GM12872 (cell line): ENCODE data around the gene RAD51B.

Experiments
- CTCF ChIP-seq: IDR thresholded peaks from 3 replicates; pipeline ENCODE4 v1.5.1; 2011; ENCODE audit warnings: low read depth, mild to moderate bottlenecking, low read length, moderate library complexity; ENCODE audit not compliant: insufficient read depth

The RAD51B gene

DNA sequence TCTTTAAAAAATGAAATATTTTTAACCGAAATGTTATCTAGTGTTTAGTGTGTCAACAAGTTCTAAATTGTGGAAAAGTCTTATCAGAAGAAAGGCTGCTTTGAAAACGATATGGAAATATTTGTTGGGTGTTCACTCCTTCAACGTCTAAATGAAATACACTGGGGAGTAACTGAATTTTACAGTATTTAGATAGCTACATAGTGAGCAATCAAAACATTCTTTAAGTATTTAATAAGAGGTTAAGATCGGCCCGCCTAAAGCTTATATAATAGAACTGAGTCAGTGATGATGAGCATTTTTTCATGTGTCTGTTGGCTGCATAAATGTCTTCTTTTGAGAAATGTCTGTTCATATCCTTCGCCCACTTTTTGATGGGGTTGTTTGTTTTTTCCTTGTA, 228.3 kb downstream of the RAD51B start:
- TF ChIP-seq CTCF = no peak

DNA sequence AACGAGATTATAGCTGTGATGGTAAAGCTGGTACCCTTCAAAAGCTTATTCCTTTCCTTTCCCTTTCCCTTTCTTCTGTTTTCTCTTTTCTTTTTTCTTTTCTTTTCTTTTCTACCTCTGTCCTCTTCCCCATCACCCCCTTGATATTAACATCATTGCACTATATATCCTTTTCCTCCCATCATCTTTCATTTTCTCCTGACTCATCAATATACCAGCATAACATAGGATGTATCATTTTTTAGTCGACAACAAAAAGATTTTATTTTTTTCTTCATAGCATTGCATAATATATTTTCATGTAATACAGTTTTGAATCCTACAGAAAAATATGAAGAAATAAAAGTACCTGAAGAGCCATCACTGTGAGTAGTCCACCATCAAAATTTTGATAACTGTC, 230.6 kb downstream of the RAD51B start:
- no peak for TF ChIP-seq CTCF

- no peak for TF ChIP-seq CTCF
These were observed 231.6 kb downstream of the RAD51B start for GRCh38 chr14:68051146-68051545.

GRCh38 chr14:68060198-68060597, 240.6 kb downstream of the RAD51B start:
- TF ChIP-seq CTCF = no peak

DNA sequence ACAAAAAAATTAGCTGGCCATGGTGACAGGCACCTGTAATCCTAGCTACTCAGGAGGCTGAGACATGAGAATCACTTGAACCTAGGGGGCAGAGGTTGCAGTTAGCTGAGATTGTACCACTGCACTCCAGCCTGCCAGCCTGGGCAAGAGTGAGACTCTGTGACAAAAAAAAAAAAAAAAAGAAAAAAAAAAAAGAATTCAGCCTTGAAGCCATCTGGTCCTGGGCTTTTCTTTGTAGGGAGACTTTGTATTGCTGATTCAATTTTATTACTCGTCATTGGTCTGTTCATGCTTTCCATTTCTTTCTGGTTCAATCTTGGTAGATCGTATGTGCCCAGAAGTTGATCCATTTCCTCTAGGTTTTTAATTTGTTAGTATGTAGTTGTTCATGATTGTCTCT, 243.1 kb downstream of the RAD51B start:
- TF ChIP-seq CTCF = no peak

- no peak for TF ChIP-seq CTCF
These were observed 245.7 kb downstream of the RAD51B start for GRCh38 chr14:68065322-68065721.

GRCh38 chr14:68074765-68075381, 255.3 kb downstream of the RAD51B start:
- TF ChIP-seq CTCF = no peak
